Stimulated activated CD4-positive, alpha-beta T cell treated with anti-CD3 and anti-CD28 coated beads, Interleukin-12 subunit alpha, Interleukin-12 subunit beta, amount 100 ng/mL, for 4 hours (primary cell): ENCODE measurements around the gene SLC2A6.
A peak's percentile ranks its signal among the peaks of the same experiment; 100 is the strongest.

Source experiments
- DNase-seq: peaks from one replicate; pipeline ENCODE4 v3.0.0-alpha.2; 2020

The SLC2A6 gene

GRCh38 chr9:133430244-133430643, 48.7 kb downstream of the SLC2A6 start:
- no peak for DNase-seq

- peak; percentile 22 for DNase-seq
Observed at GRCh38 chr9:133429641-133430161, 49.2 kb downstream of the SLC2A6 start.

- DNase-seq = no peak
Observed at GRCh38 chr9:133429214-133429613, 49.7 kb downstream of the SLC2A6 start.

GRCh38 chr9:133428617-133429101, 50.2 kb downstream of the SLC2A6 start:
- no peak for DNase-seq

GRCh38 chr9:133427658-133428348, 51.1 kb downstream of the SLC2A6 start:
- DNase-seq = no peak

GRCh38 chr9:133426011-133426410, 52.9 kb downstream of the SLC2A6 start:
- no peak for DNase-seq

- DNase-seq = no peak
Observed at GRCh38 chr9:133425049-133425632, 53.8 kb downstream of the SLC2A6 start.

- DNase-seq = no peak
Observed at GRCh38 chr9:133424187-133424586, 54.7 kb downstream of the SLC2A6 start.

- no peak for DNase-seq
Observed at GRCh38 chr9:133423216-133423615, 55.7 kb downstream of the SLC2A6 start.

- no peak for DNase-seq
Observed at GRCh38 chr9:133421615-133422542, 57.0 kb downstream of the SLC2A6 start, which contains the start of gene ADAMTS13. Gene ADAMTS13 (plus strand): TSS chr9:133422367. CDS start chr9:133422444, 77 bp downstream.
